IMR-90 (cell line): ENCODE data around the gene LRRC73. TPM values are rescaled to one million over a fixed set of nuclear protein-coding genes. Genes with fewer than 3 reads are reported as not detected.

ENCODE experiments used
- ATAC-seq: fragments of 200-7000 bp; cut with Tn5 transposase; 2 replicates; pipeline ENCODE4 v1.9.1; 2020; ENCODE audit warnings: low read depth, mild to moderate bottlenecking, moderate library complexity
- BruUV-seq: library from RNA; stranded (reverse); fragments of 400-500 nt; replicated peaks from 2 replicates; lab custom pipeline; 2021; lab: Mats Ljungman, UMichigan
- CTCF ChIA-PET: fragments of 300-600 bp; formaldehyde crosslinking; extraction: SDS; loops from one replicate; lab custom pipeline; 2021; ENCODE audit warnings: antibody characterized with exemption; lab: Yijun Ruan, JAX
- POLR2A ChIA-PET: fragments of 300-600 bp; sonication (Branson Sonifier 250); formaldehyde crosslinking; loops from one replicate; lab custom pipeline; 2022; ENCODE audit warnings: antibody characterized with exemption; ENCODE audit not compliant: unreplicated experiment; lab: Charles Lee
- DNase-seq: peaks from one replicate; pipeline ENCODE4 v3.0.0; 2013
- H2AFZ ChIP-seq: replicated peaks from 2 replicates; pipeline ENCODE3; 2013; ENCODE audit warnings: low read length, mild to moderate bottlenecking; ENCODE audit not compliant: poor library complexity
- H2AK5ac ChIP-seq: 2 replicates; pipeline ENCODE4 v1.6.1; 2013; ENCODE audit warnings: low read depth, low read length, inconsistent platforms
- H2AK9ac ChIP-seq: replicated peaks from 2 replicates; pipeline ENCODE3; 2013; ENCODE audit warnings: mild to moderate bottlenecking, low read depth, low read length, moderate library complexity; ENCODE audit not compliant: poor library complexity
- H2BK120ac ChIP-seq: 2 replicates; pipeline ENCODE4 v1.6.1; 2013; ENCODE audit warnings: low read depth, low read length, inconsistent platforms
- H2BK15ac ChIP-seq: 3 replicates; pipeline ENCODE4 v1.6.1; 2013; ENCODE audit warnings: low read depth, low read length, inconsistent platforms
- H2BK20ac ChIP-seq: 2 replicates; pipeline ENCODE4 v1.6.1; 2013; ENCODE audit warnings: low read depth, mild to moderate bottlenecking, inconsistent platforms, low read length, moderate library complexity
- H2BK5ac ChIP-seq: 2 replicates; pipeline ENCODE4 v1.6.1; 2013; ENCODE audit warnings: mild to moderate bottlenecking, low read depth, low read length, inconsistent platforms; ENCODE audit not compliant: poor library complexity, severe bottlenecking
- H3K14ac ChIP-seq: replicated peaks from 2 replicates; pipeline ENCODE4 v1.6.1; 2013; ENCODE audit warnings: low read depth, low read length, inconsistent platforms
- H3K18ac ChIP-seq: 2 replicates; pipeline ENCODE4 v1.6.1; 2013; ENCODE audit warnings: low read depth, low read length, control low read depth
- H3K23ac ChIP-seq: 2 replicates; pipeline ENCODE4 v1.6.1; 2013; ENCODE audit warnings: low read depth, low read length, inconsistent platforms
- H3K27ac ChIP-seq: 2 replicates; pipeline ENCODE4 v1.5.1; 2013; ENCODE audit warnings: mild to moderate bottlenecking, control low read depth, low read length; ENCODE audit not compliant: insufficient read depth
- H3K27me3 ChIP-seq: 2 replicates; pipeline ENCODE4 v1.6.1; 2013; ENCODE audit warnings: low read length; ENCODE audit not compliant: control insufficient read depth, insufficient read depth
- H3K36me3 ChIP-seq: 2 replicates; pipeline ENCODE4 v1.6.1; 2013; ENCODE audit warnings: low read length, mixed read lengths; ENCODE audit not compliant: control insufficient read depth, insufficient read depth
- H3K4ac ChIP-seq: 2 replicates; pipeline ENCODE4 v1.6.1; 2013; ENCODE audit warnings: low read depth, low read length, inconsistent platforms
- H3K4me1 ChIP-seq: 2 replicates; pipeline ENCODE4 v1.6.1; 2013; ENCODE audit warnings: low read length, mixed read lengths; ENCODE audit not compliant: control insufficient read depth, insufficient read depth
- H3K4me2 ChIP-seq: 2 replicates; pipeline ENCODE4 v1.6.1; 2013; ENCODE audit warnings: low read depth, mild to moderate bottlenecking, control low read depth, low read length, moderate library complexity
- H3K4me3 ChIP-seq: 2 replicates; pipeline ENCODE4 v1.5.1; 2013; ENCODE audit warnings: low read depth, mild to moderate bottlenecking, control low read depth, low read length, moderate library complexity; ENCODE audit not compliant: insufficient read depth
- H3K56ac ChIP-seq: 2 replicates; pipeline ENCODE4 v1.6.1; 2013; ENCODE audit warnings: low read length, inconsistent platforms; ENCODE audit not compliant: insufficient read depth; ENCODE audit errors: extremely low read depth
- H3K79me1 ChIP-seq, 2 experiments: 2 replicates each; pipeline ENCODE4 v1.6.1; 2013; ENCODE audit warnings: low read length in 2 of 2, inconsistent platforms in 1 of 2, low read depth in 1 of 2
- H3K9ac ChIP-seq: 2 replicates; pipeline ENCODE4 v1.6.1; 2013; ENCODE audit warnings: low read depth, low read length, control low read depth
- H3K9me1 ChIP-seq: 2 replicates; pipeline ENCODE4 v1.6.1; 2013; ENCODE audit warnings: low read length, inconsistent platforms; ENCODE audit not compliant: insufficient read depth
- H3K9me3 ChIP-seq: 2 replicates; pipeline ENCODE4 v1.6.1; 2013; ENCODE audit warnings: low read length; ENCODE audit not compliant: control insufficient read depth, insufficient read depth
- H4K20me1 ChIP-seq: 2 replicates; pipeline ENCODE4 v1.6.1; 2013; ENCODE audit warnings: low read length, inconsistent platforms; ENCODE audit not compliant: insufficient read depth
- H4K5ac ChIP-seq: 2 replicates; pipeline ENCODE4 v1.6.1; 2013; ENCODE audit warnings: mild to moderate bottlenecking, low read depth, low read length, control low read depth
- H4K8ac ChIP-seq, 2 experiments: 2 replicates each; pipeline ENCODE4 v1.6.1; 2013; ENCODE audit warnings: low read depth in 2 of 2, low read length in 2 of 2, control low read depth in 1 of 2, inconsistent platforms in 1 of 2
- H4K91ac ChIP-seq: 2 replicates; pipeline ENCODE4 v1.6.1; 2013; ENCODE audit warnings: low read depth, low read length, inconsistent platforms; ENCODE audit not compliant: insufficient read depth
- CTCF ChIP-seq: conservative IDR thresholded peaks from 2 replicates; pipeline ENCODE4 v1.5.1; 2012; ENCODE audit warnings: mild to moderate bottlenecking, low read depth, low read length, improper control_type of control experiment
- FOS ChIP-seq: fragments of 150-350 bp; IDR thresholded peaks from 2 replicates; pipeline ENCODE4 v1.6.1; 2016; ENCODE audit warnings: low read depth, low read length
- WGBS, 2 experiments: methylation state at CpG; one replicate each; pipeline versions ENCODE4 v1.1.5 to v1.1.7; 2013; ENCODE audit warnings: missing lambda C conversion rate in 2 of 2; ENCODE audit not compliant: insufficient read length in 1 of 2; ENCODE audit errors: extremely low coverage in 2 of 2; 5-methylcytosine and 5-hydroxymethylcytosine counted together
- dilution Hi-C: fragments of 300-500 bp; cut with HindIII; formaldehyde crosslinking; loops from one replicate; pipeline ENCODE4 v1.14.3; 2018; ENCODE audit warnings: low sequenced_read_pairs; ENCODE audit not compliant: unreplicated experiment
- in situ Hi-C: fragments of 300-500 bp; cut with MboI; formaldehyde crosslinking; loops from 3 replicates; pipeline ENCODE4 v1.14.3; 2019; ENCODE audit warnings: low sequenced_read_pairs, inconsistent platforms, mixed read lengths
- intact Hi-C: fragments of 100-400 bp; cut with micrococcal nuclease; formaldehyde crosslinking; loops from 2 replicates; pipeline ENCODE4 v1.10.0; 2022
- polyA plus RNA-seq, 3 experiments: library from polyadenylated mRNA; depleted of rRNA; stranded (reverse); fragments of >200 nt; gene quantifications; 2 replicates each; pipeline ENCODE4 v1.2.3, GENCODE V29; 2012; ENCODE audit warnings: low replicate concordance in 1 of 3
- total RNA-seq: library from RNA; depleted of rRNA; stranded (reverse); fragments of >200 nt; gene quantifications from 2 replicates; pipeline ENCODE4 v1.2.3, GENCODE V29; 2012

Gene LRRC73
- total and polyA plus RNA-seq, 2 of the 4 experiments (the other 2 are of a cell fraction) = under 0.01 to 0.31 TPM

GRCh38 chr6:43516367-43516696 is 6.2 kb upstream of the LRRC73 start:
- 0% methylated on average over 2 of the region's 10 CpGs; no CpG with 5 or more reads in 1 of the 2 experiments for WGBS, 2 experiments
- intact Hi-C loops (no loop called here), in situ Hi-C loops (no loop called here), dilution Hi-C loops (no loop called here)
- H3K36me3 ChIP-seq = peaks cover 54% of the 10 kb centered on the region
- CTCF ChIA-PET = interaction anchor here (1.1 kb wide), 1 partner anchor 9 kb away, joined by 3 read pairs; no protein-coding TSS in a partner anchor
- peak overlapping the region; percentile 66; the same call in 1 of the 2 replicates for H3K23ac ChIP-seq
- peak overlapping the region; percentile 81 for H3K56ac ChIP-seq
- H3K79me1 ChIP-seq = peaks cover 29 to 54% of the 10 kb centered on the region in 2 experiments
- no peaks in the 10 kb centered on the region for H3K9me3 ChIP-seq
- H2AFZ ChIP-seq = peak overlapping the region; percentile 98
- peak overlapping the region; percentile 85 for H2AK5ac ChIP-seq
- H4K91ac ChIP-seq = peak overlapping the region; percentile 65
- peak overlapping the region; percentile 70 to 90 for H4K8ac ChIP-seq
- H2BK15ac ChIP-seq = no peak overlapping the region; the same call in 2 of the 3 replicates
- H2BK20ac ChIP-seq = no peak overlapping the region
- peaks cover 9% of the 10 kb centered on the region for H3K4me1 ChIP-seq
- H2AK9ac ChIP-seq = peak overlapping the region; percentile 99
- DNase-seq = no peak
- TF ChIP-seq FOS (no peak), CTCF (no peak)
- BruUV-seq = TSS peak; percentile 70
- H3K9ac ChIP-seq = peak overlapping the region; percentile 90
- peak overlapping the region; percentile 72 for H3K27ac ChIP-seq
- H3K18ac ChIP-seq = no peak overlapping the region
- H3K4me2 ChIP-seq = peak overlapping the region; percentile 72
- peak overlapping the region; percentile 63 for H2BK5ac ChIP-seq
- no peaks in the 10 kb centered on the region for H3K27me3 ChIP-seq
- ATAC-seq = no peak
- H4K5ac ChIP-seq = peak overlapping the region; percentile 65
- peak overlapping the region; percentile 86 for H3K4ac ChIP-seq
- POLR2A ChIA-PET = no interaction called here
- H3K14ac ChIP-seq = peak overlapping the region; percentile 76
- H4K20me1 ChIP-seq = peaks cover 3% of the 10 kb centered on the region; the same call in 1 of the 2 replicates
- no peak overlapping the region for H2BK120ac ChIP-seq
- H3K9me1 ChIP-seq = 0 out of 2 replicates have a peak, but pooled peaks cover 9% of the 10 kb centered on the region
- peak overlapping the region; percentile 80 for H3K4me3 ChIP-seq
